Ascending aorta (tissue), 2 donors: ENCODE data around the gene ANKH. TPM values are rescaled to one million over a fixed set of nuclear protein-coding genes. Genes with fewer than 3 reads are reported as not detected.
"Not testable (repeated sequence)": the region's sequence is repeated elsewhere in the genome, so short reads cannot be mapped to it uniquely, and the experiment has no call there.

Experiments used
- DNase-seq, 2 donors: peaks; one replicate each; pipeline ENCODE4 v3.0.0-alpha.2; 2019; ENCODE audit warnings: low spot score in 2 of 2
- H3K27ac ChIP-seq, 2 donors: fragments of 200-600 bp; sonication (generic); one replicate each; pipeline ENCODE4 v1.5.1; 2016 to 2017; ENCODE audit warnings: mild to moderate bottlenecking in 1 of 2
- H3K27me3 ChIP-seq: fragments of 200-600 bp; sonication (generic); one replicate; pipeline ENCODE4 v1.5.1; 2017
- H3K36me3 ChIP-seq, 2 donors: fragments of 200-600 bp; sonication (generic); one replicate each; pipeline ENCODE4 v1.5.1; 2016
- H3K4me1 ChIP-seq, 2 donors: fragments of 200-600 bp; sonication (generic); one replicate each; pipeline ENCODE4 v1.5.1; 2016 to 2017; ENCODE audit warnings: mild to moderate bottlenecking in 1 of 2
- H3K4me3 ChIP-seq, 2 donors: fragments of 200-600 bp; sonication (generic); one replicate each; pipeline ENCODE4 v1.5.1; 2016 to 2017; ENCODE audit warnings: mild to moderate bottlenecking in 1 of 2
- H3K9me3 ChIP-seq, 2 donors: fragments of 200-600 bp; sonication (generic); one replicate each; pipeline ENCODE4 v1.5.1; 2016
- CTCF ChIP-seq, 3 experiments: fragments of 200-600 bp in 2 of 3; fragments of 450-650 bp in 1 of 3; sonication (generic) in 2 of 3; IDR thresholded peaks; one replicate each; pipeline ENCODE4 v1.5.1; 2016 to 2019; ENCODE audit warnings: antibody characterized with exemption in 3 of 3, mild to moderate bottlenecking in 1 of 3, moderate library complexity in 1 of 3
- intact Hi-C: fragments of 100-400 bp; cut with DNase I; formaldehyde crosslinking; loops from one replicate; pipeline ENCODE4 v1.15.1; 2023
- total RNA-seq: library from RNA; depleted of rRNA; stranded (reverse); fragments of >200 nt; gene quantifications from one replicate; pipeline ENCODE4 v1.1.0, GENCODE V29; 2016

Gene ANKH
- total RNA-seq, 1 donor from 2014 or later = 388 TPM

GRCh38 chr5:14848385-14848784, 23.2 kb downstream of the ANKH start:
- Histone ChIP-seq H3K27ac (no peak overlapping the region), H3K36me3 (peaks cover 0 to 4% of the 10 kb centered on the region in 2 donors), H3K9me3 (no peaks in the 10 kb centered on the region), H3K4me3 (no peak overlapping the region), H3K27me3 (no peaks in the 10 kb centered on the region), H3K4me1 (peaks cover 0 to 18% of the 10 kb centered on the region in 2 donors)
- intact Hi-C loops = no loop called here
- no peak for TF ChIP-seq CTCF (IDR thresholded peaks at IDR 0.05)
- no peak for DNase-seq

- Histone ChIP-seq H3K36me3 (peaks cover 0 to 4% of the 10 kb centered on the region in 2 donors), H3K4me3 (no peak overlapping the region), H3K27ac (no peak overlapping the region), H3K27me3 (no peaks in the 10 kb centered on the region), H3K4me1 (peaks cover 0 to 18% of the 10 kb centered on the region in 2 donors), H3K9me3 (no peaks in the 10 kb centered on the region)
- intact Hi-C loops = no loop called here
- TF ChIP-seq CTCF (IDR thresholded peaks at IDR 0.05) = no peak
- no peak for DNase-seq
Measured at GRCh38 chr5:14847471-14847870, 24.1 kb downstream of the ANKH start.

GRCh38 chr5:14842117-14842516, 29.5 kb downstream of the ANKH start:
- intact Hi-C loops = no loop called here
- Histone ChIP-seq H3K36me3 (peaks cover 0 to 4% of the 10 kb centered on the region in 2 donors), H3K4me1 (peaks cover 0 to 10% of the 10 kb centered on the region in 2 donors), H3K4me3 (no peak overlapping the region), H3K27me3 (no peaks in the 10 kb centered on the region), H3K9me3 (no peaks in the 10 kb centered on the region), H3K27ac (no peak overlapping the region)
- no peak for TF ChIP-seq CTCF (IDR thresholded peaks at IDR 0.05)
- no peak for DNase-seq

GRCh38 chr5:14840624-14841023, 31.0 kb downstream of the ANKH start:
- H3K27me3 ChIP-seq = no peaks in the 10 kb centered on the region
- intact Hi-C loops = no loop called here
- peaks cover 0 to 5% of the 10 kb centered on the region in 2 donors for H3K4me1 ChIP-seq
- H3K9me3 ChIP-seq = no peaks in the 10 kb centered on the region
- no peak overlapping the region for H3K27ac ChIP-seq
- no peak for DNase-seq
- H3K36me3 ChIP-seq = peaks cover 0 to 4% of the 10 kb centered on the region in 2 donors
- TF ChIP-seq CTCF (IDR thresholded peaks at IDR 0.05) = no peak
- no peak overlapping the region for H3K4me3 ChIP-seq

GRCh38 chr5:14838396-14839319, 32.9 kb downstream of the ANKH start:
- TF ChIP-seq CTCF (IDR thresholded peaks at IDR 0.05) = no peak
- no peak for DNase-seq
- intact Hi-C loops = no loop called here
- Histone ChIP-seq H3K4me1 (no peaks in the 10 kb centered on the region), H3K9me3 (no peaks in the 10 kb centered on the region), H3K4me3 (no peak overlapping the region), H3K27ac (no peak overlapping the region), H3K27me3 (no peaks in the 10 kb centered on the region), H3K36me3 (no peaks in the 10 kb centered on the region)

- H3K27ac ChIP-seq, DNase-seq, H3K4me1 ChIP-seq, H3K9me3 ChIP-seq, H3K4me3 ChIP-seq, intact Hi-C loops, H3K27me3 ChIP-seq, H3K36me3 ChIP-seq: not testable (repeated sequence)
Measured at GRCh38 chr5:14837423-14838122, 34.0 kb downstream of the ANKH start.
